ENCODE results near the gene PDZRN4.
"Not testable (repeated sequence)": the region's sequence is repeated elsewhere in the genome, so short reads cannot be mapped to it uniquely, and the experiment has no call there.

- TF ChIP-seq ZNF274 (IDR thresholded peaks at IDR 0.05; ENCODE audit: low read depth, low read length); YY1 (IDR thresholded peaks at IDR 0.05; ENCODE audit: insufficient read depth, insufficient read length): not testable (repeated sequence)
Observed at GRCh38 chr12:41615174-41615573, 427.1 kb downstream of the PDZRN4 start.
